Iris pigment epithelial cell (primary cell): Measurements from ENCODE around the gene ITGAV.
A peak's percentile ranks its signal among the peaks of the same experiment; 100 is the strongest.

ENCODE experiments used
- DNase-seq: peaks from one replicate; pipeline ENCODE4 v3.0.0-alpha.2; 2011; ENCODE audit warnings: low read depth

The ITGAV gene

DNA sequence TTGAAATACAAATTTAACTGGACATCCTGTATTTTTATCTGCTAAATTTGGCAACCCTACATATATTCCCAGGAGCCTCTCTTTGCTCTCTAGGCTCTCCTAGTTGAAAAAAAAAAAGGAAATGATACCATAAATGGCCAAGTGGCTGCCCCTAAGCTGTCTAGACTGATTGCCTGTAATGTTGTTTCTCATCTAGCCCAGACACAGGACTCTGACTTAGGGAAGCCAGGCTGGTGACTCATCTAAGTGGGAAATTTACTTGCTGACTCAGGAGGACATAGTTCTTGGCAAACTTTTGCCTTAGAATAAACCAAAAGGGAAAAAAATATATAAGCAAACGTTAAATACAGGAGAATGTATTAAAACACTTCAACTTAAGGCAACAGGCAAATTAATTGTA lies 14.6 kb upstream of the ITGAV start:
- DNase-seq, result peak; percentile 99

- DNase-seq, result peak; percentile 58
These were observed 14.0 kb upstream of the ITGAV start for GRCh38 chr2:186575856-186576255.

DNA sequence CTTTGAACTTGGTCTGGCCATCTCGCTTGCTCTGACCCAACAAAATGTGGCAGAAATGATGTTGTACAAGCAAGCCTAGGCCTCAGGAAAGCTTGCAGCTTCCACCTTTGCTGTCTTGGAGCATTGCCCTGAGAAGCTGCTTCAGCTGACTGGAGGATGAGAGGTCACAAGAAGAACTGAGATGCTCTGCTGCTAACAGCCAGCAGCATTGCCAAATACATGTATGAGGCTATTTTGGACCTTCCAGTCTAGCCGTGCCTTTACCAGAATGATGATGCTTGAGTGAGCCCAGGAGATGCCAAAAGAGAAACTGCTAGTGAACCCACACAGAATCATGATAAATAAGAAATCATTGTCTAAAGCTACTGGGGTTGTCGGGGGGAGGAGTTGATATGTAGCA lies 13.2 kb upstream of the ITGAV start:
- peak; percentile 90 for DNase-seq

- no peak for DNase-seq
These were observed 7.2 kb upstream of the ITGAV start for GRCh38 chr2:186582698-186583097.

- no peak for DNase-seq
These were observed 5.8 kb upstream of the ITGAV start for GRCh38 chr2:186584053-186584452.

DNA sequence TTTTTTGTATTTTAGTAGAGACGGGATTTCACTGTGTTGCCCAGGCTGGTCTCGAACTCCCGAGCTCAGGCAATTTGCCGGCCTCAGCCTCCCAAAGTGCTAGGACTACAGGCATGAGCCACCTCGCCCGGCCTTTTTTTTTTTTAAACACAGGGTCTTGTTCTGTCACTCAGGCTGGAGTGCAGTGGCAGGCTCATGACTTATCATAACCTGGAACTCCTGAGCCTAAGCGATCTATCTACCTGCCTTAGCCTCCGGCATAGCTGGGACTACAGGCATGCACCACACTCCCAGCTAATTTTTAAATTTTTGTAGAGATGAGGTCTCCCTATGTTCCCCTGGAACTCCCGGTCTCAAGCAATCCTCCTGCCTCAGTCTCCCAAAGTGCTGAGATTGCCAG lies 1.4 kb upstream of the ITGAV start:
- DNase-seq, result no peak

DNA sequence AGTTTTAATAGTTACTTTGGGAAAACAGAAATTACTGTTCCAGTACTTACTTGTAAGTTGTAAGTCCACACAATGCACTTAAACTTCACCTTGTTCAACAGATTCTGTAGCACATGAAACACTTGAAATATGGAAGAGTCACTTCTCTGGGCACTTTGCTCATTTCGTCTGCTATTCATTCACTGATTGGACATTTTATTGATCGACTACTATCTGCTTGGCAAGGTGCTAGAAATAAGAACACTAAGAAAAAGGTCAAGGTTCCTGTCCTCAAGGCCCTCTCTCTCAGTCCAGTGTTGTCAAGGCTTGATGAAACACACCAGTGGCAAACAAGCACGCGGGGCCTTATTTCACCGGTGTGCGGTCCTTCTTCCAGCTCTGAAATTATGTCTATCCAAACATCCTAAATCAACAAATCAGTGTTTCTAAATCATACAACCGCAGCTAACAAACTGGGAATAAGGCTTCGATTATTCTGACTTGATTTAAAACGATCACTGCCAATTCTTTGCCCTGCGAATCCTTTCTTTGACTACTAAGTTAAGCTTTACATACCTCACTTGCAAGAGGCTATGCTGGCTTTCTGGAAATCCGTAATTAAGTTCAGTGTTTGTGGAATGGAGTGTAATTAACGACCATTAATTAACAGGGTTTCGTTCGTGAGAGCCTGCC lies 780 bp upstream of the ITGAV start:
- DNase-seq, result peak; percentile 22

GRCh38 chr2:186590350-186590758 lies 498 bp downstream of the ITGAV start:
- peak; percentile 47 for DNase-seq

DNA sequence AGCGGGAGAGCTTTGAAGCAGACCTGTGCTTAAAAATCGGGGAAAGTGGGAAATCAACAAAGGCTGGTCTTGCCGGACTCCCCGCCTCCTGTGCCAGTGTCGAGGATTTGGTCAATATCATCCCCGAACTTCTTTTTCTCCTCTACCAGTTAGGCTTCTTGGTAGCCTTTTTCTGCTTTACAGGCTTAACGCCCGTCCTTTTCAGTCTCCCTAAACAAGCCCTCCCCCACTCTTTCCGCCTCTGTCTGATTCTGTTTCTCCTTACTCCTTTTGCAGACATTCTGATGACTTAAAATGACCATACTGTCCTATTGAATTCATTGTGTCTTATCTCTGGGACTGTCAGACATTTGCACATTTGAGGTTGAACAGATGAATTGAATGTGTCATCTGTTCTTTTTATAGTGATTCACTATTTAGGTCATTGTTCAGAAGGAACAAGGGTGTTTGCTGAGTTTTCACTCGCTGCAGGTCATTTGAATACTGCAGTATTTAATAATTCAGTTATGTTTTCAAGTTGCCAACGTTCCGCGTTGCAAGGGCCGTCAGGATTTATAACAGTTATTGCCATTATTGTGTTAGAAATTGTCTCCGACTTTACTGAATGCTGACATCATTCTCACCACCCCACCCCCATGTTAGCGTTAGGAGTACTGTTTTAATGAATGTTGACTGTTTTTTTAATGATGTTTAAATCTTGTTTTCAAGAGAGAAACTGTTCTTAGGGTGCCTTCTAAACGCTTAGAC lies 1.1 kb downstream of the ITGAV start:
- peak; percentile 65 for DNase-seq

- no peak for DNase-seq
These were observed 1.6 kb downstream of the ITGAV start for GRCh38 chr2:186591506-186591890.

DNA sequence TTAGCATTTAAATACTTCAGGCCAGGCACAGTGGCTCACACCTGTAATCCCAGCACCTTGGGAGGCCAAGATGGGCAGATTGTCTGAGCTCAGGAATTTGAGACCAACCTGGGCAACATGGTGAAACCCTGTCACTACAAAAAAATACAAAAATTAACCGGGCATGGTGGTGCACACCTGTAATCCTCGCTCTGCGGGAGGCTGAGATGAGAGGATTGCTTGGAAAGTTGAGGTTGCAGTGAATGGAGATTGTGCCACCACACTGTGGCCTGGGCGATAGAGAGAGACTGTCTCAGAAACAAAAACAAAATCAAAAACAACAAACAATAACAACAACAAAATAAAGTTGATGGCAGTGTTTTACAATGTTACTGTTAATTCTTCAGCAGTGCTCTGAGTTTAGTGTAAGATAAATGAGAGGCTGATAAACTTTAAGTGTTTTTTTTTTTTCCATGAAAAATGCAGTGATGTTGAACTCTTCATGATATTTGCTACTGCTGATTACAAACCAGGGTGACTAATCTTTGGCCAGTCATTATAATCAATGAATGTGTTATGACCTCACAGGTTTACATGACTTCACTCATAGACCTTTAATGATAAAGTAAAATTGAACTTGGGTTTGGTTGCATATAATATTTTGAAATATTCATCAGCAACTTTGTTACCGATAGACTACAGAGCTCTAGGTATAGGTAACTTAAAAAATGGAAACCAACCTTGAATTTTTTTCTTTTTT lies 2.5 kb downstream of the ITGAV start:
- DNase-seq, result no peak

GRCh38 chr2:186593523-186593922 lies 3.7 kb downstream of the ITGAV start:
- no peak for DNase-seq

DNA sequence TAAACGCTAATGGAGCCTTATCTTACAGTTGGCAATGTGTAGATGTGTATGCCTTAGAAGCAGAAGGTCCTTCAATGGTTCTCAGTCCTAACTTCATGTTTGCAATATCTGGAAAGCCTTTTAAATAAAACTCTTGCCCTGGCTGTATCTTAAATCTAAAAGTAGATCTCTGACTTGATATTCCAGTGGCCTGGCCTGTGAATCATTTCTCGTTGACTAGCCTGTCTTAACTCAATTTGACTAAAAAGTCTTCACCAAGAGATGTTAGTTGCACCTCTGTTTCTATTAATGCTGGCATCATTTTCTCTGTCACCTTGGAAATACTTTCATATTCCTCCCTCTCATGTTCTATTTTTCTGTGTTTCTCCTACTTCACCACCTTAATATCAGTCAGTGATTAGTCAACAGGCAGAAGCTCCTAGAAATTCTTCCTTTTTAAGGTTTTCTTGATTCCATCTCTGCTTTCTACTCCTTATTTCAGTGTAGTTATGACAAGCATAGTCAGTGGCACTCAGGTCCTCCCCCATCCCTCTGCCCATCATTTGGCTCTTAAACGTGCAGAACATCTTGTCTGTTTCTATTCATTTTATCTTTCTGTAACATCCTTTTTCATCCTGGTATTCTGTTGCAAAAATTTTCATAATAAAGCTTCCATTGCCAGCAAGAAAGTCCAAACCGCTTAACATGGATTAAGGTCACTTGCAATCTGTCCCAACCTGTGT lies 4.3 kb downstream of the ITGAV start:
- no peak for DNase-seq

DNA sequence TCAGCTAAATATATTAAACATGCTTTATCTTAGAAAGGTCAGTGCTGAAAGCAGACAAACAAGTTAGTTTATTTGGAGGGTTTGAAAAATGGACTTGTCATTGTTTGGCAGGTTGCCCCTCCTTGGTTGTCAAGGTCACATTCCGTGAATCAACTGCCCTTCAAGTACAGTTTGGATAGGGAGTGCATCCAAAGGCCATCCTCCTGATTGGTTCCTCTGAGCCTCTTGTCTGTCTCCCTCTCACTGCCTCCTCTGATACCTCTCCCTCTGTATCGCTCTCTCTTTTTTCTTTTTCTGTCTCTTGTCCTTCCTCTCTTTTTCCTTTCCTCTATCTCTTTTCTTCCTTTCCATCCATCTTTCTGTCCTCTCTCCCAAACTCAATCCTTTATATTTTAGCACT lies 5.4 kb downstream of the ITGAV start:
- DNase-seq, result peak; percentile 68

- peak; percentile 75 for DNase-seq
These were observed 9.4 kb downstream of the ITGAV start for GRCh38 chr2:186599186-186599778.

DNA sequence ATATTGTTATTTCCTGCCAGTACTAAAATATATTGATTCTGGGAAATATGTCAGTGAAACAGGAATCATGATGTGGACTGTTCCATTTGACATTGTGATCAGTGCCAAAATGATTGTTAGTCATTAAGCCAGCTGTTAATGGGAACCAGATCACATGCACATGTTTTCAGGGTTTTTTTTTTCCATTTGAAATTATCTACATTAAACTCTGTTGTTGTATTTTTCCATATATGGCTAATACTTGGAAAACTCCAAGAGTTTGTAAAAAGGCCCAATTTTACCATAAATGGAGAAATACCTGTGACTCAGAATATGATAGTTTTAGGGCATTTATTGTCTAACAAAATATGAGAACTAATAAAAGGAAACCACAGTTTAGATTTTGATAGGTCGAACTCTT lies 13.4 kb downstream of the ITGAV start:
- no peak for DNase-seq

DNA sequence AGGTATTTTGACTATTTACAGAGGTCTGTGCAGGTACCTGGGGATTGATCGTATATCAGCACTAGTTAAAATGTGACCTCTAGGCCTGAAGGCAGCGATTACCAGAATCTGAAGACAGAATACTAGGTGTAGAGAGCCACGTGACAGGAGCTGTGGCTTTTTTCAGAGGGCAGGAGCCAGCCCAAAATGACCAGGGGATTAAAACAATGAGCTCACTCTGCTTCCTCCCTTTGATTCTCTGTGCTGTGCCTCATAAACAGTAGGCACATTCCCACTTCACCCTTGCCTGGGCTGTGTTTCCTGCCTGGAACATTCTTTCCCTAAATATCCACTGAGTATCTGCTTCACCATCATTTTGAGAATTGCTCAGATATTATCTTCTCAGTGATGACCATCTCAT lies 15.2 kb downstream of the ITGAV start:
- no peak for DNase-seq

DNA sequence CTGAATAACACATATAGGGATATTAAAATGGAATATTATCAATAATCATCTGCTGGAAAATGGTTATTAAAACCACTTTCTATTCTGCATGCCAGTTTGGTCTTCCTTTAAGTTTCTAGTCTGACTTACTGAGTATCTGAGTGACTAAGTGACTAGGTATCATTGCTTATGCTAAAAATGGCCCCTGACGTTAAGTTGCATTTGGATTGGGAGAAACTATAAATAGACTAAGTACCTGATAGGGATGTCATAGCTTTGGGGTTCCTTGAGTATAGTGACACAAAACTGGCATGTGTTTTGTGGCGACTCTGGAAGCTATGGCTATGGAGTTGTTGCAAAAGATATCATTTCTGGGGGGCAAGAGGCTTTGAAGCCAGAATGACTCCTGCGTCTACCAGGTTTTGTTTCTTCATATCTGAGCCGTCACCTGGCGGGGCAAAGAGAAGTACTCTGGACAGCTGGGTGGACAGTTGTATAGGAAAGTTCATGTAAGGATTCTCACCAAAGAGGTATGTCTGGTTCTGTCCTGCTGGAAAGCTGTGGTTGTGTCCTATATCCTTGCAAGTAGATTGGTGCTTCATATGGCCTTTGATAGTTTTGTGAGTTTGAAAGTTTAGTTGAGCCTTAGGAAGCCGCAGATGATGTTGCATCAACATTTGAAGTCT lies 17.9 kb downstream of the ITGAV start:
- no peak for DNase-seq

- DNase-seq, result no peak
These were observed 20.9 kb downstream of the ITGAV start for GRCh38 chr2:186610785-186611184.

GRCh38 chr2:186611526-186611925 lies 21.7 kb downstream of the ITGAV start:
- no peak for DNase-seq

DNA sequence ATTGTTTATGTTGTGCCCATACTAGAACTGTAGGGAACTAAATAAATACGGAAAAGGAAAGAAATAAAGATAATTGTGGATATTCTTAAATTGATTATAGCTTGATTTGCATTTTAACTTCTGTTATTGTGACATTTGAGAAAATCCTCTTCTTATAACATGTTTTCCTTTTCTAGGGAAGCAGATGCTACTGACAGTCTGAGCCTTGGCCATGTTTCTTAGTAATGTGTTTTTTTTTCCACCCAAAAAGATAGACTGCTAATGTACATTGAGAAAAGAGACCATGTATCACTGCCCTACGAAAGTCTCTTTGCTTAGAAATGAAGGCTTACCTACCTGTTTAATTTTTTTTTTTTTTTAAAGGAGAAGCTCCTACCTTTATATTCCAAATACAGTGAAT lies 22.2 kb downstream of the ITGAV start:
- no peak for DNase-seq
